ENCODE results near the gene CLEC11A.

Gene CLEC11A

DNA sequence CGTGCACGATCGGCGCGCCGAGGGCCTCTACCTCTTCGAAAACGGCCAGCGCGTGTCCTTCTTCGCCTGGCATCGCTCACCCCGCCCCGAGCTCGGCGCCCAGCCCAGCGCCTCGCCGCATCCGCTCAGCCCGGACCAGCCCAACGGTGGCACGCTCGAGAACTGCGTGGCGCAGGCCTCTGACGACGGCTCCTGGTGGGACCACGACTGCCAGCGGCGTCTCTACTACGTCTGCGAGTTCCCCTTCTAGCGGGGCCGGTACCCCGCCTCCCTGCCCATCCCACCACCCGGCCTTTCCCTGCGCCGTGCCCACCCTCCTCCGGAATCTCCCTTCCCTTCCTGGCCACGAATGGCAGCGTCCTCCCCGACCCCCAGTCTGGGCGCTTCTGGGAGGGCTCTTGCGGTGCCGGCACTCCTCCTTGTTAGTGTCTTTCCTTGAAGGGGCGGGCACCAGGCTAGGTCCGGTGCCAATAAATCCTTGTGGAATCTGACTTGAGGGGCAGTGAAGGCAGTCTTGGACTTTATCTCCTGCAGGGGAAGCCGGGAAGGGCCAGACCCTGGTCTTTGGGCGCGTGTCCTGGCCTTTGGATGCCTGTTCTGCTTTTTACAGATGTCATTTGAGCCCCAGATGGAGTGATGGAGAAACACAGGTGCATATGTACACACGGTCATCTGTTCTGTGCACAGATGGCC lies 2.2 kb downstream of the CLEC11A start:
- peak overlapping the region; percentile 82 for H3K27ac ChIP-seq
- TF ChIP-seq, protein P1, sequence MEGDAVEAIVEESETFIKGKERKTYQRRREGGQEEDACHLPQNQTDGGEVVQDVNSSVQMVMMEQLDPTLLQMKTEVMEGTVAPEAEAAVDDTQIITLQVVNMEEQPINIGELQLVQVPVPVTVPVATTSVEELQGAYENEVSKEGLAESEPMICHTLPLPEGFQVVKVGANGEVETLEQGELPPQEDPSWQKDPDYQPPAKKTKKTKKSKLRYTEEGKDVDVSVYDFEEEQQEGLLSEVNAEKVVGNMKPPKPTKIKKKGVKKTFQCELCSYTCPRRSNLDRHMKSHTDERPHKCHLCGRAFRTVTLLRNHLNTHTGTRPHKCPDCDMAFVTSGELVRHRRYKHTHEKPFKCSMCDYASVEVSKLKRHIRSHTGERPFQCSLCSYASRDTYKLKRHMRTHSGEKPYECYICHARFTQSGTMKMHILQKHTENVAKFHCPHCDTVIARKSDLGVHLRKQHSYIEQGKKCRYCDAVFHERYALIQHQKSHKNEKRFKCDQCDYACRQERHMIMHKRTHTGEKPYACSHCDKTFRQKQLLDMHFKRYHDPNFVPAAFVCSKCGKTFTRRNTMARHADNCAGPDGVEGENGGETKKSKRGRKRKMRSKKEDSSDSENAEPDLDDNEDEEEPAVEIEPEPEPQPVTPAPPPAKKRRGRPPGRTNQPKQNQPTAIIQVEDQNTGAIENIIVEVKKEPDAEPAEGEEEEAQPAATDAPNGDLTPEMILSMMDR (conservative IDR thresholded peaks at IDR 0.05), result no peak

DNA sequence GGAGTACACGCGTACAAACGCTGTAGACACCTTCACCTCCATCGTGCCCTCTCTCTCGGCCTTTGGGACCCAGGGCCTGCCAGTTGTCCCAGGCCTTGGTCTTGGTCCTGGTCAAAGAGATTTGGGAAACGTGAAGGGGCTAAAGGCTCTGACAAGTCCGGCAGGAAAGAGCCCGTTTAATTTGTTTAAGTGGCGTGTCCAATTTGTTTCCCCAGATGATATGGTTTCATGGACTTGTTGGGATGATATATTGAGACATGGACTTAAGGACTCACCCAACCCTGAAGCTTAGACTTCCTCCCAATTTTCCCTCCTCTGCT lies 2.7 kb downstream of the CLEC11A start:
- TF ChIP-seq, protein P1 (conservative IDR thresholded peaks at IDR 0.05), result no peak
- H3K27ac ChIP-seq, result peak overlapping the region; percentile 82

DNA sequence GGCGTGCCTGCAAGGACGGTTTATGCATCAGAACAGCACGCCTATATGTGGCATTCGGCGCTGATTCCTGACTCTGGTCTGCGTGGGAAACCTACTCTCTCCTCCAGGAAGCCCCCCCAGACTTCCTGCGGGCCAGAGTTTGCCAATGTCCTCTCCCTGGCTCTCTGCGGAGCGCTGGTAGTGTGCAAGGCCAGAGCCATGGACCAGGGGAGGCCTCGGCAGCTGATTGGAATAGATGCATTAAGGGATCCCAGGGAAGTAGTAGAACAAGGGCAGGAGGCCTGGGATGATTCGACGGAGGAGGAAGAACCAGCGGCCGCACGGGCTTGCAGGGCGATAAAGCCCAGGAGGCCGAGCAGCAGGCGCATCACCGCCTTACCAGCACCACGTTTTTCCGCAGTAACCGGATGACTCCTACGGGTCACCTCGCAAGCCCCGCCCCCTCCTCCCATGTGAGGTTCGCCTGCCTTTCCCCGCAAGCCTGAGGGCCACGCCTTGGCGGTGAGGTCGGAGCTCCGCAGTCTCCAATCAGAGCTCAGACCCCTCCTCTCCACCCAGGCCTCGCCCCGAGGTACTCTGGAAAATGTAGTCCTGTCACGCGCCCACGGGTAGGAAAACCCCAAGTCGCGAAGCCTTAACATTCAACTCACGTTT lies 5.0 kb downstream of the CLEC11A start:
- TF ChIP-seq, protein P1 (conservative IDR thresholded peaks at IDR 0.05), result no peak
- no peak overlapping the region for H3K27ac ChIP-seq

DNA sequence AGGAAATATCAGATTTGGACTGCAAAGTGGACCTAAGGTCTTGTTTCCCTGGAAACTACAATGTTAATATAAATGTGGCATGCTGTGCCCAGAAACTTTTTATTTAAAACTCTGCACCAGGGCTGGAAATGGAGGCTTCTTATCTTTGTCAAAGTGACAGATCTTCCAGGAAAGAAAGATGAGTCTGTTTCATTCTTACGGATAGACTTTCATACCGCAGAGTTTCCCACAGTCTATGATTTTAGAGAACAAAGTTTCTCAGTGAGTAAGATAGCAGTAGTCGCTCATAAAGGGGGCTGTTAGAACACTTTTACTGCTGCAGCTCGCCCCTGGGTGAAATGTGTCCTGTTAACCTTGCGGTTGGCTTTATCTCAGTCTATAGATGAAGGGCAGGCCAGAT lies 6.7 kb downstream of the CLEC11A start:
- H3K27ac ChIP-seq, result no peak overlapping the region
- TF ChIP-seq, protein P1 (conservative IDR thresholded peaks at IDR 0.05), result no peak

DNA sequence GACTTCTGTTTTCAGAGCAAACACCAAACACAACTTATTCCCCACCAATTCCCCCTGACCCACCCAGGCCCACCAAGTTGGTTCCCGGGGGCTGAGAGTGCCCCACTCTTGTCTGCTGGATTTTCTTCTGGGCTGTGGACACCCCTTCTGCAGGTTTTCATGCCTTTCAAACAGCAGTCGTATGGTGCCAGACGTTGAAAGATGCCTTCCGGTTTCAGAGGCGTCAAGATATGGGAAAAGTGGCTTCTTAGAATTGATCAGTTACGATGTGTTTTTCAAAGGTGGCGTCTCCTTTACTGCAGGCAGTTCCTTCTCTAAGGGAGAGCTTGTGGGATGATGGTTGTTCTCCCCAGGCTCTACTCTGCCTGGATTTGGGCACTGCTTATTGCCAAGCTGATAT lies 12.7 kb downstream of the CLEC11A start:
- H3K27ac ChIP-seq, result no peak overlapping the region
- TF ChIP-seq, protein P1 (conservative IDR thresholded peaks at IDR 0.05), result no peak

DNA sequence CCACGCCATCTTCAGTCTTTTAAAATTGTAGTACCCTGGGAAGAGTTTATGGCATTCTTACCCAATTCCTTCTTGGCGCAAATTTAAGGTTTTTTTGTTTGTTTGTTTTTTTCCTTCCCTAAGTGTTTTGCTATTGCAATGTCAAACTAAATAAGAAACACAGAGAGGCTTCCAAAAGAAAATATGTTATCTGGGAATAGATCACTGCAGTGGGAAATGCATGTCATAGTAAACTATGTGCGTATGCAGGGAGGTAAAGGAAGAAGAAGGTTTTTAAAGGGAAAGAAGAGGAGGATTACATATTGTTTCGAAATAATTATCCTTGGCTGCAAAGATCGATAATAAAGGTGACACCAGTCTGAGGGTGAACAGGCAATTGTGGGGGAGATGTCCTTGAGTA lies 13.2 kb downstream of the CLEC11A start:
- TF ChIP-seq, protein P1 (conservative IDR thresholded peaks at IDR 0.05), result no peak
- H3K27ac ChIP-seq, result no peak overlapping the region

DNA sequence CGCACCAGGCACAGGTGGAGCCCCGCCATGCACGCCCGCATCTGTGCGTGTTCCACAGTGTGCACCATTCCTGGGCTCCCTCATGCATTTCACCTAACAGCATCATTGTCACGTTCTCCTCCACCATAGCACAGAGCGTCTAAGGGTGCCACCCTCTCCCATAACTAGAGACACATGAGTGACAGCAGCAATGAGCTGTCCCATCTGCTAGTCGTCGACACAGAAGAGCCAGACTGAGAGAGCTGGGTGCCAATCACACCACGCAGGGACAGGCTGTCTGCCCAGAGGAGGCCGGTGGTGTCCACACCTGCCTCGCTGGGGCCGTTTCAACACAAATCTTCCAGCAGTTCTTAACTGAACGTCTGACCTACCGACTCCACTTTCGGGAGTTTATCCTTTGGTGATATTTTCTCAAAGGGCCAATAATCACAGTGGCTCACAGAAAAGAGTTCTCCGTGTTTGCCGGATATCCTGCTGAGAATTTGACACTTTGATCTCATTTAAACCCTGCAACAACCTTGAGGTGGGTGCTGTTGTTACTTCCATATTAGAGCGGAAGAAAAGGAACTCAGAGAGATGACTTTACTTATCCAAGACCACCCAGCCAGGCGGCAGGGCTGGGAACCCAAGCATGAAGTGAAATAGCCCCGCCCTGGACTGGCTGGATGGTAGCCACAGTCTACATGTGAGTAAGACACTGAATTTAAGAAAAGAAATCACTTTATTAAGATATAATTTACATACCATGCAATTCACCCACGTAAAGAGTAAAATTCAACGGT lies 16.2 kb downstream of the CLEC11A start:
- no peak overlapping the region for H3K27ac ChIP-seq
- TF ChIP-seq, protein P1 (conservative IDR thresholded peaks at IDR 0.05), result no peak
